Neural progenitor cell (in vitro differentiated cells): Measurements from ENCODE around the gene PEX10. TPM values are rescaled to one million over a fixed set of nuclear protein-coding genes. Genes with fewer than 3 reads are reported as not detected.
A peak's percentile ranks its signal among the peaks of the same experiment; 100 is the strongest.

ENCODE experiments used
- DNase-seq: peaks from one replicate; pipeline ENCODE4 v3.0.0-alpha.2; 2016; ENCODE audit warnings: low spot score
- H2AFZ ChIP-seq: fragments of 200-600 bp; sonication (generic); replicated peaks from 2 replicates; pipeline ENCODE4 v1.6.1; 2016; ENCODE audit warnings: antibody characterized with exemption
- H3F3A ChIP-seq: fragments of 200-600 bp; sonication (generic); 2 replicates; pipeline ENCODE4 v1.6.1; 2016; ENCODE audit warnings: antibody characterized with exemption, low read depth
- H3K27ac ChIP-seq: fragments of 200-600 bp; sonication (generic); 2 replicates; pipeline ENCODE4 v1.5.1; 2016; ENCODE audit warnings: mild to moderate bottlenecking
- H3K27me3 ChIP-seq: fragments of 200-600 bp; sonication (generic); 2 replicates; pipeline ENCODE4 v1.6.1; 2016; ENCODE audit warnings: mild to moderate bottlenecking, moderate library complexity
- H3K36me3 ChIP-seq: fragments of 200-600 bp; sonication (generic); 2 replicates; pipeline ENCODE4 v1.5.1; 2016
- H3K4me1 ChIP-seq: fragments of 200-600 bp; sonication (generic); 2 replicates; pipeline ENCODE4 v1.6.1; 2016; ENCODE audit warnings: mixed run types
- H3K4me2 ChIP-seq: fragments of 200-600 bp; sonication (generic); 2 replicates; pipeline ENCODE4 v1.6.1; 2016
- H3K4me3 ChIP-seq: fragments of 200-600 bp; sonication (generic); 2 replicates; pipeline ENCODE4 v1.5.1; 2016
- H3K79me2 ChIP-seq: fragments of 200-600 bp; sonication (generic); 2 replicates; pipeline ENCODE4 v1.6.1; 2016; ENCODE audit warnings: low read depth
- H3K9ac ChIP-seq: fragments of 200-600 bp; sonication (generic); 2 replicates; pipeline ENCODE4 v1.6.1; 2016
- H3K9me3 ChIP-seq: fragments of 200-600 bp; sonication (generic); 2 replicates; pipeline ENCODE4 v1.5.1; 2016; ENCODE audit warnings: low read depth
- H4K20me1 ChIP-seq: fragments of 200-600 bp; sonication (generic); 2 replicates; pipeline ENCODE4 v1.6.1; 2016; ENCODE audit warnings: low read depth
- H3K27ac Mint-ChIP-seq: 3 replicates; pipeline ENCODE4 v1.8.0; 2021; ENCODE audit warnings: mixed read lengths
- H3K27me3 Mint-ChIP-seq: 2 replicates; pipeline ENCODE4 v1.8.0; 2022; ENCODE audit warnings: low read depth, mild to moderate bottlenecking, inconsistent platforms, moderate library complexity, mixed read lengths; ENCODE audit not compliant: insufficient read depth
- H3K36me3 Mint-ChIP-seq: 3 replicates; pipeline ENCODE4 v1.8.0; 2021; ENCODE audit warnings: mixed read lengths
- H3K4me1 Mint-ChIP-seq: 3 replicates; pipeline ENCODE4 v1.8.0; 2021; ENCODE audit warnings: mixed read lengths
- H3K4me3 Mint-ChIP-seq: 3 replicates; pipeline ENCODE4 v1.8.0; 2021; ENCODE audit warnings: mild to moderate bottlenecking, moderate library complexity, mixed read lengths
- H3K9me3 Mint-ChIP-seq: 3 replicates; pipeline ENCODE4 v1.8.0; 2020; ENCODE audit warnings: mixed read lengths
- CTCF ChIP-seq: fragments of 200-600 bp; sonication (generic); IDR thresholded peaks from 2 replicates; pipeline ENCODE4 v1.5.1; 2017; ENCODE audit warnings: antibody characterized with exemption, mild to moderate bottlenecking
- EZH2 ChIP-seq: fragments of 200-600 bp; sonication (generic); IDR thresholded peaks from 2 replicates; pipeline ENCODE4 v1.6.1; 2017; ENCODE audit warnings: antibody characterized with exemption, mild to moderate bottlenecking, moderate library complexity
- EZH2phosphoT487 ChIP-seq: fragments of 200-600 bp; sonication (generic); IDR thresholded peaks from 2 replicates; pipeline ENCODE4 v1.6.1; 2017; ENCODE audit warnings: antibody characterized with exemption
- total RNA-seq: library from RNA; depleted of rRNA; stranded (reverse); fragments of >200 nt; gene quantifications from 2 replicates; pipeline ENCODE4 v1.2.3, GENCODE V29; 2015; ENCODE audit warnings: low replicate concordance

Gene PEX10
- total RNA-seq, 1 donor from 2014 or later: 15.1 TPM

- Histone ChIP-seq H3K9me3 (no peaks in the 10 kb centered on the region), H2AFZ (no peak overlapping the region), H3K79me2 (no peaks in the 10 kb centered on the region), H3F3A (no peaks in the 10 kb centered on the region), H3K36me3 (no peaks in the 10 kb centered on the region), H3K4me2 (peak overlapping the region; percentile 27), H3K4me1 (peaks cover 23% of the 10 kb centered on the region), H3K9ac (no peak overlapping the region), H3K4me3 (no peak overlapping the region), H4K20me1 (no peaks in the 10 kb centered on the region), H3K27ac (no peak overlapping the region), H3K27me3 (peaks cover 14% of the 10 kb centered on the region)
- no peaks in the 10 kb centered on the region for H3K9me3 Mint-ChIP-seq
- H3K4me3 Mint-ChIP-seq: peak overlapping the region; percentile 52
- H3K27ac Mint-ChIP-seq: peak overlapping the region; percentile 76
- no peak for DNase-seq
- no peaks in the 10 kb centered on the region for H3K36me3 Mint-ChIP-seq
- peaks cover 12% of the 10 kb centered on the region for H3K27me3 Mint-ChIP-seq
- no peak for TF ChIP-seq EZH2
- TF ChIP-seq EZH2phosphoT487: no peak
- no peak for TF ChIP-seq CTCF
- H3K4me1 Mint-ChIP-seq: peaks cover 27% of the 10 kb centered on the region
These were observed 19.2 kb upstream of the PEX10 start for GRCh38 chr1:2431518-2431917.

DNA sequence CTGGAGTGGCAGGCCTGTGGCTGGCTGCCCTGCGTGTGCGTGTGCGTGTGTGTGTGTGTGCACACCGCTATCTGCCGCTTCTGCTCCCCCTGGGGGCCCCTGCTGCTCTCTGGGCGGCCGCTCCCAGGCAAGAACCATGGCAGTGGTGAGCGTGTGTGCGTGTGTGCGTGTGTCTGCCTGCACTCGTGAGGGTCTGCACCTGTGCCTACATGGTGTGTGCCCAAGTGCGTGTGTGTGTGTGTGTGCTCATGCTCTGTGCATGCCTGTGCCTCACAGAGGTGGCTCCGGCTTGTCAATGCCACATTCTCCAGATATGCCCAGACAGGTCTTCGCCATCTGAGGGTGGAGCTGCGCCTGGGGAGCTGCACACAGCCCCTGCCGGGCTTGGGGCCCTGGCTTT lies 18.7 kb upstream of the PEX10 start:
- Histone ChIP-seq H3K4me2 (peak overlapping the region; percentile 27), H3K27ac (no peak overlapping the region), H3K79me2 (no peaks in the 10 kb centered on the region), H3K36me3 (no peaks in the 10 kb centered on the region), H3F3A (no peaks in the 10 kb centered on the region), H2AFZ (no peak overlapping the region), H3K4me3 (no peak overlapping the region), H3K4me1 (peaks cover 27% of the 10 kb centered on the region), H3K9me3 (no peaks in the 10 kb centered on the region), H3K27me3 (peaks cover 14% of the 10 kb centered on the region), H3K9ac (no peak overlapping the region), H4K20me1 (no peaks in the 10 kb centered on the region)
- no peaks in the 10 kb centered on the region for H3K9me3 Mint-ChIP-seq
- DNase-seq: no peak
- no peaks in the 10 kb centered on the region for H3K36me3 Mint-ChIP-seq
- TF ChIP-seq CTCF: no peak
- no peak for TF ChIP-seq EZH2phosphoT487
- no peak for TF ChIP-seq EZH2
- H3K27me3 Mint-ChIP-seq: peaks cover 12% of the 10 kb centered on the region
- H3K27ac Mint-ChIP-seq: peak overlapping the region; percentile 76
- H3K4me3 Mint-ChIP-seq: peak overlapping the region; percentile 52
- peaks cover 30% of the 10 kb centered on the region for H3K4me1 Mint-ChIP-seq

GRCh38 chr1:2430592-2430973 lies 18.2 kb upstream of the PEX10 start:
- Histone ChIP-seq H3K36me3 (no peaks in the 10 kb centered on the region), H3K9me3 (no peaks in the 10 kb centered on the region), H3K4me1 (peaks cover 32% of the 10 kb centered on the region), H3K79me2 (no peaks in the 10 kb centered on the region), H3K4me3 (no peak overlapping the region), H2AFZ (no peak overlapping the region), H3K9ac (no peak overlapping the region), H3K27ac (no peak overlapping the region), H4K20me1 (no peaks in the 10 kb centered on the region), H3K4me2 (no peak overlapping the region), H3K27me3 (peaks cover 14% of the 10 kb centered on the region), H3F3A (no peaks in the 10 kb centered on the region)
- TF ChIP-seq CTCF (no peak), EZH2phosphoT487 (no peak), EZH2 (no peak)
- Mint-ChIP-seq H3K4me1 (peaks cover 34% of the 10 kb centered on the region), H3K27ac (no peak overlapping the region), H3K27me3 (peaks cover 14% of the 10 kb centered on the region), H3K9me3 (no peaks in the 10 kb centered on the region), H3K4me3 (no peak overlapping the region), H3K36me3 (no peaks in the 10 kb centered on the region)
- DNase-seq: no peak
